ENCODE data around the gene COL8A1. TPM values are rescaled to one million over a fixed set of nuclear protein-coding genes. Genes with fewer than 3 reads are reported as not detected.

COL8A1 gene
- total RNA-seq, 2 experiments from 2014 or later: not detected

- ATAC-seq (peak; percentile 81), DNase-seq (peak; percentile 30)
- Mint-ChIP-seq H3K9me3 (ENCODE audit: low read depth) (no peaks in the 10 kb centered on the region), H3K4me3 (no peak overlapping the region), H3K27me3 (peaks cover 4% of the 10 kb centered on the region), H3K27ac (no peak overlapping the region), H3K36me3 (ENCODE audit: low read depth) (no peaks in the 10 kb centered on the region), H3K4me1 (no peaks in the 10 kb centered on the region)
- ChIA-PET POLR2A (no interaction called here), CTCF (interaction anchor here (0.7 kb wide), 1 partner anchor 963 kb away, joined by 3 read pairs; no protein-coding TSS in a partner anchor)
- intact Hi-C loops (cut with DNase I, micrococcal nuclease): no loop called here
These were observed 150.8 kb downstream of the COL8A1 start for GRCh38 chr3:99789011-99789721.

GRCh38 chr3:99794485-99794884 lies 156.1 kb downstream of the COL8A1 start:
- no peak overlapping the region for H3K4me3 Mint-ChIP-seq
- ChIA-PET POLR2A (no interaction called here), CTCF (no interaction called here)
- H3K4me1 Mint-ChIP-seq: no peaks in the 10 kb centered on the region
- intact Hi-C loops (cut with DNase I, micrococcal nuclease): no loop called here
- ATAC-seq (no peak), DNase-seq (no peak)
- H3K9me3 Mint-ChIP-seq (ENCODE audit: low read depth): no peaks in the 10 kb centered on the region
- no peak overlapping the region for H3K27ac Mint-ChIP-seq
- no peaks in the 10 kb centered on the region for H3K36me3 Mint-ChIP-seq (ENCODE audit: low read depth)
- peaks cover 4% of the 10 kb centered on the region for H3K27me3 Mint-ChIP-seq

DNA sequence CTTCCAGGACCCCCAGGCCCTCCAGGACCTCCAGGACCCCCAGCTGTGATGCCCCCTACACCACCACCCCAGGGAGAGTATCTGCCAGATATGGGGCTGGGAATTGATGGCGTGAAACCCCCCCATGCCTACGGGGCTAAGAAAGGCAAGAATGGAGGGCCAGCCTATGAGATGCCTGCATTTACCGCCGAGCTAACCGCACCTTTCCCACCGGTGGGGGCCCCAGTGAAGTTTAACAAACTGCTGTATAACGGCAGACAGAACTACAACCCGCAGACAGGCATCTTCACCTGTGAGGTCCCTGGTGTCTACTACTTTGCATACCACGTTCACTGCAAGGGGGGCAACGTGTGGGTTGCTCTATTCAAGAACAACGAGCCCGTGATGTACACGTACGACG lies 157.2 kb downstream of the COL8A1 start:
- H3K4me1 Mint-ChIP-seq: no peaks in the 10 kb centered on the region
- CTCF ChIA-PET: interaction anchor here (0.7 kb wide), 1 partner anchor 75 kb away, joined by 3 read pairs; no protein-coding TSS in a partner anchor
- POLR2A ChIA-PET: no interaction called here
- no peaks in the 10 kb centered on the region for H3K36me3 Mint-ChIP-seq (ENCODE audit: low read depth)
- H3K27me3 Mint-ChIP-seq: peaks cover 4% of the 10 kb centered on the region
- no peak overlapping the region for H3K27ac Mint-ChIP-seq
- no peak overlapping the region for H3K4me3 Mint-ChIP-seq
- DNase-seq: no peak
- intact Hi-C loops (cut with DNase I, micrococcal nuclease): no loop called here
- no peaks in the 10 kb centered on the region for H3K9me3 Mint-ChIP-seq (ENCODE audit: low read depth)
- ATAC-seq: no peak

DNA sequence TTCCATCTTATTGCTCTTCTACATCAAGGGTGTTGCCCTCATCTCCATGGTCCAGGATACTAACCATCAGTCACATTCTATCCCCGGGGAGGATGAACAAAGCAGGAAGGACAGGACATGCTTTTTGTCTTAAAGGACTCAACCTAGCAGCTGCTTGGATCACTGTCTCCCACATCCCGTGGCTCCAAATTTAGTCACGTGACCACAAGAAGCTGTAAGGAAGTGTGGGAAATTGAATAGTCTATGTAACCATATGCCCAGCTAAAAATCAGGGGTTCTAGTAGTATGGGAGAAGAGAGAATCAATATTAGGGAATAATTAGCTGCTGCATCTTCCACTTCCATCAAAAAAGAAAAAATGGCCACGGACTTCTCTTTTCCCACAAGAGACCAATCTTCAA lies 161.0 kb downstream of the COL8A1 start:
- H3K9me3 Mint-ChIP-seq (ENCODE audit: low read depth): peaks cover 5% of the 10 kb centered on the region
- ATAC-seq (no peak), DNase-seq (no peak)
- H3K27me3 Mint-ChIP-seq: no peaks in the 10 kb centered on the region
- no peaks in the 10 kb centered on the region for H3K4me1 Mint-ChIP-seq
- H3K36me3 Mint-ChIP-seq (ENCODE audit: low read depth): peaks cover 6% of the 10 kb centered on the region
- no peak overlapping the region for H3K4me3 Mint-ChIP-seq
- ChIA-PET CTCF (interaction anchor here (1.4 kb wide), 1 partner anchor 9 kb away, joined by 4 read pairs; no protein-coding TSS in a partner anchor), POLR2A (no interaction called here)
- H3K27ac Mint-ChIP-seq: no peak overlapping the region
- intact Hi-C loops (cut with DNase I, micrococcal nuclease): no loop called here

- ATAC-seq (no peak), DNase-seq (no peak)
- POLR2A ChIA-PET: no interaction called here
- H3K4me3 Mint-ChIP-seq: no peak overlapping the region
- no peaks in the 10 kb centered on the region for H3K4me1 Mint-ChIP-seq
- H3K9me3 Mint-ChIP-seq (ENCODE audit: low read depth): peaks cover 14% of the 10 kb centered on the region
- intact Hi-C loops (cut with DNase I, micrococcal nuclease): no loop called here
- H3K36me3 Mint-ChIP-seq (ENCODE audit: low read depth): peaks cover 13% of the 10 kb centered on the region
- H3K27ac Mint-ChIP-seq: no peak overlapping the region
- H3K27me3 Mint-ChIP-seq: no peaks in the 10 kb centered on the region
- CTCF ChIA-PET: interaction anchor here (0.8 kb wide), 1 partner anchor 24 kb away, joined by 3 read pairs; no protein-coding TSS in a partner anchor
These were observed 164.9 kb downstream of the COL8A1 start for GRCh38 chr3:99803297-99803696.

- no peaks in the 10 kb centered on the region for H3K4me1 Mint-ChIP-seq
- peaks cover 13% of the 10 kb centered on the region for H3K36me3 Mint-ChIP-seq (ENCODE audit: low read depth)
- intact Hi-C loops (cut with DNase I, micrococcal nuclease): loop anchor here in 1 of 2 experiments (5.0 kb wide), 2 partner anchors 783 to 988 kb away; no protein-coding TSS in a partner anchor
- no peak for ATAC-seq
- peaks cover 14% of the 10 kb centered on the region for H3K9me3 Mint-ChIP-seq (ENCODE audit: low read depth)
- no peaks in the 10 kb centered on the region for H3K27me3 Mint-ChIP-seq
- ChIA-PET CTCF (no interaction called here), POLR2A (no interaction called here)
- no peak for DNase-seq
- H3K4me3 Mint-ChIP-seq: no peak overlapping the region
- no peak overlapping the region for H3K27ac Mint-ChIP-seq
These were observed 166.8 kb downstream of the COL8A1 start for GRCh38 chr3:99805160-99805559.

DNA sequence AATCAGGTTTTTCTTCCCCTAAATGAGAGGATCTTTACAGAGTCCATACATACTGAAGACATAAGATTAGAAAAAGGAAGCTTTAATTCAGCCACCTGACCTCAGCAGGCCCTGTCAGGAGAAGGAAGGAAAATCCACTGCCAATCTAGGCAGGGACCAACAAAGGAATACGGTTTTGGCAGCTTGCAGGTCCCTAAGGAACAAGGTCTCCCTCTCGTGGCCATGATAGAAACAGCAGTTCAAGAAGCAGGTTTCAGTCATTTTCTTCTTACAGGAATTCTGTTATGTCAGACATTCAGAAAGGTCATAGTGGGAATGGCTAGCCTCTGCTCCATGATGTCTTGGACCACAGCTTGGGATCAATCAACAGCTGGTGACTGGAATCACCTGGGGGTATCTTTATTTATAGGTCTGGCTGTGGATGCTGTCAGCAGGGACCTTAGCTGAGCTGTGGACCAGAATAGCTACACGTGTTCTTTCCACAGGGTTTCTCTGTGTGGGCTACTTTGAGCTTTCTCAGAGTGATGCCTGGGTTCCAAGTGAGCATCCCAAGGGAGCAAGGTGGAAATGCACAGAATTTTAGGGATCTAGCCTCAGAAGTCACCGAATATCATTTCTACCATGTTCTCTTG lies 169.9 kb downstream of the COL8A1 start:
- intact Hi-C loops (cut with DNase I, micrococcal nuclease): loop anchor here in 1 of 2 experiments (5.0 kb wide), 2 partner anchors 786 to 991 kb away; no protein-coding TSS in a partner anchor
- CTCF ChIA-PET: interaction anchor here (0.6 to 2.8 kb wide), 13 partner anchors 9 to 501 kb away, joined by 3 to 10 read pairs (median 4); partner anchors contain the start of gene CMSS1

GRCh38 chr3:99809565-99809964 lies 171.2 kb downstream of the COL8A1 start:
- ChIA-PET POLR2A (no interaction called here), CTCF (interaction anchor here (1.1 to 2.8 kb wide), 2 partner anchors 8 to 992 kb away, joined by 3 to 10 read pairs; partner anchors contain the start of gene CMSS1)
- peaks cover 8% of the 10 kb centered on the region for H3K9me3 Mint-ChIP-seq (ENCODE audit: low read depth)
- ATAC-seq (no peak), DNase-seq (no peak)
- H3K36me3 Mint-ChIP-seq (ENCODE audit: low read depth): peaks cover 6% of the 10 kb centered on the region
- intact Hi-C loops (cut with DNase I, micrococcal nuclease): loop anchor here in 1 of 2 experiments (5.0 kb wide), 2 partner anchors 787 to 992 kb away; no protein-coding TSS in a partner anchor
- no peaks in the 10 kb centered on the region for H3K27me3 Mint-ChIP-seq
- no peaks in the 10 kb centered on the region for H3K4me1 Mint-ChIP-seq
- no peak overlapping the region for H3K4me3 Mint-ChIP-seq
- no peak overlapping the region for H3K27ac Mint-ChIP-seq

More for the DNA sequence above, 169.9 kb downstream of the COL8A1 start:
- peaks cover 12% of the 10 kb centered on the region for H3K36me3 Mint-ChIP-seq (ENCODE audit: low read depth)
- H3K4me1 Mint-ChIP-seq: no peaks in the 10 kb centered on the region
- peaks cover 12% of the 10 kb centered on the region for H3K9me3 Mint-ChIP-seq (ENCODE audit: low read depth)
- no peaks in the 10 kb centered on the region for H3K27me3 Mint-ChIP-seq
- DNase-seq: peak; percentile 51
- H3K27ac Mint-ChIP-seq: no peak overlapping the region
- H3K4me3 Mint-ChIP-seq: no peak overlapping the region
- POLR2A ChIA-PET: interaction anchor here (0.5 kb wide), 1 partner anchor 382 kb away, joined by 4 read pairs; no protein-coding TSS in a partner anchor
- ATAC-seq: no peak

DNA sequence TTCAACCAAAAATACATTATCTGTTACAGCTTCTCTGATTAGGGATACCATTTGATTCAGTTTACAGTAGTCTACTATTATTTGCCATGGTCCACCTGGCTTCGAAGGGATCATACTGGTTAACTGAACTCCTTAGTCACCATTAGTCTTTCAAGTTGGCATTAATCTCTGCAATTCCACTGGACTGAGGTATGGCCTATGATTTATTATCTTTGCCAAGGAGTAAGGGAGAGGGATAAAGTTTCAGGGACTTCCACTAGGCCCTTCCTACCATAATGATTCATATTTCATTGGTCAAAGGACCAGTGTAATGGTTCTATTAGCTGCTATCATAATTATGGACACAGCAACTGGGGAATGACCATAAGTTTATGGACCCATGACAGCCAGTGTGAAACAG lies 172.0 kb downstream of the COL8A1 start:
- ATAC-seq: no peak
- DNase-seq: no peak
- peaks cover 5% of the 10 kb centered on the region for H3K9me3 Mint-ChIP-seq (ENCODE audit: low read depth)
- peaks cover 5% of the 10 kb centered on the region for H3K36me3 Mint-ChIP-seq (ENCODE audit: low read depth)
- H3K4me3 Mint-ChIP-seq: no peak overlapping the region
- POLR2A ChIA-PET: no interaction called here
- H3K27me3 Mint-ChIP-seq: no peaks in the 10 kb centered on the region
- no peaks in the 10 kb centered on the region for H3K4me1 Mint-ChIP-seq
- CTCF ChIA-PET: no interaction called here
- intact Hi-C loops (cut with DNase I, micrococcal nuclease): loop anchor here in 1 of 2 experiments (10.0 kb wide), 2 partner anchors 684 to 1216 kb away; partner anchors contain the start of genes CPOX and TMEM45A
- H3K27ac Mint-ChIP-seq: no peak overlapping the region

DNA sequence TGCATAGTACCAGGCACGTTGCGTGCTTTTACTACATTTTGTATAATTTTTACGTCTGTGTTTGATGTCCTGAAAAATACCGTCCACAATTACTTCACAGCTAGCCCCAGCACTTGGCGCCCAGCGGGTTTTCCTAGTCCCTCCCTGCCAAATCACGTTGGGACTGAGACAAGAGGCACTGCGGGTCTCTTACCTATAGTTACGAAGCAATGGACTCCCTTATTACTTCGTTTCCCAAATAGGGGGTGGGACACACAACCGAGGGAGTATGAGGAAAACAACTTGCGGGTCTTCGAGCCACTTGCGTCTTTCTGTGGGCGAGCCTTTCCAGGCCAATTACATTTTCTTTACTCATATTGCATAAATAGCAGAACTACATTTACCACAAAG lies 178.6 kb downstream of the COL8A1 start:
- POLR2A ChIA-PET: interaction anchor here (0.6 kb wide), 1 partner anchor 453 kb away, joined by 3 read pairs; no protein-coding TSS in a partner anchor
- H3K4me1 Mint-ChIP-seq: peaks cover 42% of the 10 kb centered on the region
- peak overlapping the region; percentile 85 for H3K4me3 Mint-ChIP-seq
- H3K9me3 Mint-ChIP-seq (ENCODE audit: low read depth): no peaks in the 10 kb centered on the region
- H3K36me3 Mint-ChIP-seq (ENCODE audit: low read depth): peaks cover 17% of the 10 kb centered on the region
- H3K27me3 Mint-ChIP-seq: no peaks in the 10 kb centered on the region
- no peak for ATAC-seq
- peak overlapping the region; percentile 97 for H3K27ac Mint-ChIP-seq
- CTCF ChIA-PET: interaction anchor here (1.0 to 2.3 kb wide), 4 partner anchors 8 to 51 kb away, joined by 3 to 10 read pairs (median 6); no protein-coding TSS in a partner anchor
- intact Hi-C loops (cut with DNase I, micrococcal nuclease): loop anchor here (1.0 to 10.0 kb wide), 9 partner anchors 443 to 1995 kb away; partner anchors contain the start of genes CLDND1 (in 2 of the 2), DCBLD2 (in 2 of the 2), LNP1 (in 2 of the 2) and TBC1D23 (in 2 of the 2)
- DNase-seq: peak; percentile 24

Data from activated CD4-positive, alpha-beta T cell treated with anti-CD3 and anti-CD28 coated beads for 36 hours (primary cell).